Peyer's patch (tissue), 4 donors: Measurements from ENCODE around the gene LMTK2.

ENCODE experiments used
- CTCF ChIP-seq, 6 experiments: fragments of 450-650 bp in 4 of 6; fragments of 200-600 bp in 2 of 6; sonication (generic) in 1 of 6; IDR thresholded peaks; one replicate each; pipeline ENCODE4 v1.5.1; 2017 to 2019; ENCODE audit warnings: antibody characterized with exemption in 6 of 6, mild to moderate bottlenecking in 3 of 6, moderate library complexity in 1 of 6
- POLR2A ChIP-seq, 2 donors: fragments of 450-650 bp; IDR thresholded peaks; one replicate each; pipeline ENCODE4 v1.5.1; 2017; ENCODE audit warnings: antibody characterized with exemption in 2 of 2, mild to moderate bottlenecking in 2 of 2, moderate library complexity in 2 of 2

- TF ChIP-seq CTCF (IDR thresholded peaks at IDR 0.05): no peak
- TF ChIP-seq POLR2A (IDR thresholded peaks at IDR 0.05): no peak
Observed at GRCh38 chr7:98175260-98175940, 68.7 kb downstream of the LMTK2 start.
